ENCODE results near the gene PARK7. TPM values are rescaled to one million over a fixed set of nuclear protein-coding genes. Genes with fewer than 3 reads are reported as not detected.

Gene PARK7
- total RNA-seq, 6 experiments from 2014 or later = 331 to 377 (median 362) TPM

DNA sequence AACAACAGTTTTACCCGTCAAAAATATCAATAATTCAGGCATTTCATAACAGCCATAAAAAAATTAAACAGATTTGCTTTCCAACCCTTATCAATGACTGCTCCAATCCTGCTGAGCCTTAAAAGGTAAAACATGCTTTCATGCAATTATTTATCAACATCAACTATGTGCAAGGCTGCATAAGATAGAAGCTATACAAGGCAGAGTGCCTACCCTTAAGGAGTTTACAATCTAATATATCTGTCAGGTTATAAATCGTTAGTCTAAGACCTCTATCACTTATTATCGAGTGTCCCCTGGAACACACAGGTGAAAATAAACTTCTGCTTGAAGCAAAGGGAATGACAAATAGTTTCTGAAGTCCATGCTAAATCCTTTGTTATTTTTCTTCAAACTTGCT lies 62.8 kb downstream of the PARK7 start:
- no peak for DNase-seq
- no peak overlapping the region for H3K27ac Mint-ChIP-seq
- H3K36me3 Mint-ChIP-seq (ENCODE audit: low read depth) = peaks cover 15% of the 10 kb centered on the region
- TF ChIP-seq, protein P1, sequence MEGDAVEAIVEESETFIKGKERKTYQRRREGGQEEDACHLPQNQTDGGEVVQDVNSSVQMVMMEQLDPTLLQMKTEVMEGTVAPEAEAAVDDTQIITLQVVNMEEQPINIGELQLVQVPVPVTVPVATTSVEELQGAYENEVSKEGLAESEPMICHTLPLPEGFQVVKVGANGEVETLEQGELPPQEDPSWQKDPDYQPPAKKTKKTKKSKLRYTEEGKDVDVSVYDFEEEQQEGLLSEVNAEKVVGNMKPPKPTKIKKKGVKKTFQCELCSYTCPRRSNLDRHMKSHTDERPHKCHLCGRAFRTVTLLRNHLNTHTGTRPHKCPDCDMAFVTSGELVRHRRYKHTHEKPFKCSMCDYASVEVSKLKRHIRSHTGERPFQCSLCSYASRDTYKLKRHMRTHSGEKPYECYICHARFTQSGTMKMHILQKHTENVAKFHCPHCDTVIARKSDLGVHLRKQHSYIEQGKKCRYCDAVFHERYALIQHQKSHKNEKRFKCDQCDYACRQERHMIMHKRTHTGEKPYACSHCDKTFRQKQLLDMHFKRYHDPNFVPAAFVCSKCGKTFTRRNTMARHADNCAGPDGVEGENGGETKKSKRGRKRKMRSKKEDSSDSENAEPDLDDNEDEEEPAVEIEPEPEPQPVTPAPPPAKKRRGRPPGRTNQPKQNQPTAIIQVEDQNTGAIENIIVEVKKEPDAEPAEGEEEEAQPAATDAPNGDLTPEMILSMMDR (IDR thresholded peaks at IDR 0.05) = no peak
- peak overlapping the region; percentile 99 for H3K4me3 Mint-ChIP-seq
- no peaks in the 10 kb centered on the region; the same call in 1 of the 2 replicates for H3K9me3 Mint-ChIP-seq
- H3K27me3 Mint-ChIP-seq (ENCODE audit: insufficient read depth) = peaks cover 4% of the 10 kb centered on the region
- H3K4me1 Mint-ChIP-seq (ENCODE audit: low read depth) = peaks cover 89% of the 10 kb centered on the region

DNA sequence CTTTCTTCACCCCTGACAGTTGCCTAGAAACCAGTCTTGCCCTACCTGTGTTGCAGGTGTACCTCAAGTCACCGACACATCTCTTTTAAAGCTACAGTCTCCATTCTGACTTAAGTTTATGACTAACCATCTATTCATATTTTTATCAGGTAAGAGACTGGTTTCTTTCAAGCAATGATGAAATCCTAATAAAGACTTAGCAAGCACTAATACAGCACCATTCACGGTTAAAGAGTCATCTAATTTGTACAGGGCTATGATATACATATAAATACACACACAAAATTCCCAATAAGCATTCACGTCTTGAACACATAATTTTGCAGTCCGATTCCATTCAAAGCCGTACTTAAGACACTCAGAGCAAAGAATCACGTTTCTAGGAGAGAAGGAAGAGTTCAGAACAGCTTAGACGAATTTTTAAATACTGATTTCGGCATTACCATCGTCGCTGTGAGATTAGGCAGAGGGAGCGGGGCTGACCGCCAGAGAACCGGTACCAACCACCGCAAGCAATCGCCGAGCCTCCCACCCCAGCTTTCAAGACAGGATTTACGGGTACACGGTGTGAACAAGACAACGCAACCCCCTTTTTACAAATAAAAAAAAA lies 63.7 kb downstream of the PARK7 start:
- Mint-ChIP-seq H3K36me3 (ENCODE audit: low read depth) (peaks cover 15% of the 10 kb centered on the region), H3K27ac (peak overlapping the region; percentile 94), H3K4me3 (peak overlapping the region; percentile 99), H3K27me3 (ENCODE audit: insufficient read depth) (peaks cover 4% of the 10 kb centered on the region), H3K9me3 (no peaks in the 10 kb centered on the region; the same call in 1 of the 2 replicates), H3K4me1 (ENCODE audit: low read depth) (peaks cover 80% of the 10 kb centered on the region)
- TF ChIP-seq, protein P1 (IDR thresholded peaks at IDR 0.05) = no peak
- DNase-seq = no peak

DNA sequence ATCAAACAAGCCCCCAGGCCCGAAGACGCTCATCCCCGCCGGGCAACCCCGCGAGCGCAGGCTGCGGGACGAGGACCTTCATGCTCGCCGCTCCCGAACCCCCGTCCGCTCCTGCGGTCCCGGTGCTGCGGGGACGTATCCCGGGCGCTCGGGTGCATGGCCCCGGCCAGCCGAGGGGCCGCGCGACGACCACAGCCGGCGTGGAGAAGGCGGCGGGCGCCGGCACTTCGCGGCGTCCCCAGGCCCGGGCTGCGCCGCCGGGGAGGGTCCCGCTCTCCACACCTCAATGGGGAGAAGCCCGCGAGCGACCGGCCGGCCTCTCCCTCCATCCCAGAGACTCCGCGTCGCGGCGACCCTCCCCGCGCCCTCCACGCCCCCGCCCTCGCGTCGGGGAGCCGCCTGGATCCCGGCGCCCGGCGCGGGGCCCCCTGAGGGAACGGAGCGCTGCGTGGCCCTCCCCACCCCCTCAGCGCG lies 64.2 kb downstream of the PARK7 start:
- TF ChIP-seq, protein P1 (IDR thresholded peaks at IDR 0.05) = no peak
- Mint-ChIP-seq H3K9me3 (no peaks in the 10 kb centered on the region; the same call in 1 of the 2 replicates), H3K27ac (peak overlapping the region; percentile 94), H3K36me3 (ENCODE audit: low read depth) (peaks cover 15% of the 10 kb centered on the region), H3K4me3 (peak overlapping the region; percentile 99), H3K4me1 (ENCODE audit: low read depth) (peaks cover 75% of the 10 kb centered on the region), H3K27me3 (ENCODE audit: insufficient read depth) (peaks cover 4% of the 10 kb centered on the region)
- DNase-seq = no peak

DNA sequence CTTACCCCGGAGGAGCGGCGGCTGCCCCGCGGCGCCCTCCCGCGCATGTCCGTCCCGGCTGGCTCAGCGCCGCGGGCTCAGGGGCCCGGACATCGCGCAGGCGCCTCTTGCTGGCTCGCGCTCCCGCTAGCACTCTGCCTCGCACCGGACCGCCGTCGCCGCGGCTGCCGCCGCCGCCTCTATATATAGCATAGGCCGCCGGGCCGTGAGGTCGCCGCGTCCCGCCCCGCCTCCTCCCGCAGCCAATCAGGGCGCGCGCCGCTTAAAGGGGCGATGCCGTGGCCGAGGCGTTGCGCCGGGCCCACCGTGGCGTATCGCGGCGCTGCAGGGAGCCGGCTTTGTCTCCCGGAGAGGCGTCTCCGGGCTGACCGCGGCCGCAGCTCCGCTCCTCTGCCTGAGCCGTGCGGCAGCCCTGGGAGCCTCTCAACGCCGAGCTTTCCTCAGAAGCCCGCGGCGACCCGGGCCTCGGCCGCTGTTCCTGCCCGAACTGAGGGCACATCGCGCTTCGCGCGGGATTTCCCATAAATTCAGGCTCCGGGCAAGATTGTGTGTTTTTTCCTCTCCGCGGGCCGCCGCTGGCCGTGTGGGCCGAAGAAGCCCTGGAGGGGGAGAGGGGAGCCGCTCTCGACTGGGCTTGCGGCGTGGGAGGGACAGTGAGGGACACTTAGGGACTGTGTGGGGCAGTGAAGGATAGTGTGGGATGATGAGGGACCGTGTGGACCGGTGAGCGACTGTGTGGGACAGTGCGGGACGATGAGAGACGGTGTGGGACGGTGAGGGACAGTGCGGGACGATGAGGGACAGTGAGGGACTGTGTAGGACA lies 64.9 kb downstream of the PARK7 start, which contains the start of gene ERRFI1:
Gene ERRFI1 (minus strand): TSS at position 157 of the 823 bp plus-strand sequence. CDS start 10,690 bp downstream, outside the sequence.
- Mint-ChIP-seq H3K4me1 (ENCODE audit: low read depth) (peaks cover 72% of the 10 kb centered on the region), H3K36me3 (ENCODE audit: low read depth) (peaks cover 15% of the 10 kb centered on the region), H3K27ac (peak within 1 kb of the TSS; percentile 94), H3K27me3 (ENCODE audit: insufficient read depth) (peaks cover 4% of the 10 kb centered on the region), H3K4me3 (peak within 1 kb of the TSS; percentile 99), H3K9me3 (no peaks in the 10 kb centered on the region; the same call in 1 of the 2 replicates)
- peak; percentile 93 for DNase-seq
- TF ChIP-seq, protein P1 (IDR thresholded peaks at IDR 0.05) = peak; percentile 25; the same call in 1 of the 2 replicates

DNA sequence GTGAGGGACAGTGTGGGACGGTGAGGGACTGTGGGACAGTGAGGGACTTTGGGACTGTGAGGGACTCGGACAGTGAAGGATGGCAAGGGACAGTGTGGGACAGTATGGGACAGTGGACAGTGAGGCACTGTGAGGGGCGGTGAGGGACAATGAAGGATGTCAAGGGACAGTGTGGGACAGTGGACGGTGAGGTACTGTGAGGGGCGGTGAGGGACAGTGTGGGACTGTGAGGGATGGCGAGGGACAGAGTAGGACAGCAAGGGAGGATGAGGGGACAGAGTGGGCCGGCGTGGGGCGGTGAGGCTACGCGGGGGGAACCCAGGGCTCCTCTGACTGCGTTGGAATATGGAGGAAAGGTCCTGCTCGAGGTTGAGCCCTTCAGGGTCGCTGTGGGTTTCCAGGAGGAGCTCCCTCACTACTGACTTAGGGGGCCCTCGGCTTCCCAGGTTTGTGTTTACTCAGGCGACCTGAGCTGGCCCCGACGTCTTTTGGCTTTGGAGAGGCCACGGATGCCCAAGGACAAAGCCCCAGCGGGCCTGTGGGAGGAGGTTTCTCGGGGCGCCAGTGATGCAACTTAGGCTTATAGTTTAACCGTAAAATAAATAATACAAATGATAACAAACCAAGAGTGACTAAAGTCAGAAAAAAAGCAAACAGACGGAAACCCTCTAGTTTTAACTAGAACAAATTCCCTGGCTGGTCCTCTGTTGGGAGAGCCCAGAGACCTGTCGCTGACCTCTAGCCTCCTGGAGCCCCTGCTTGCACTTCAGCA lies 65.7 kb downstream of the PARK7 start:
- Mint-ChIP-seq H3K27me3 (ENCODE audit: insufficient read depth) (peaks cover 4% of the 10 kb centered on the region), H3K4me3 (peak overlapping the region; percentile 80), H3K27ac (peak overlapping the region; percentile 94), H3K36me3 (ENCODE audit: low read depth) (peaks cover 15% of the 10 kb centered on the region), H3K9me3 (no peaks in the 10 kb centered on the region; the same call in 1 of the 2 replicates), H3K4me1 (ENCODE audit: low read depth) (peaks cover 70% of the 10 kb centered on the region)
- TF ChIP-seq, protein P1 (IDR thresholded peaks at IDR 0.05) = no peak
- DNase-seq = no peak

Data from HFFc6 (cell line).